ENCODE results near the gene CYP2C9.

DNA sequence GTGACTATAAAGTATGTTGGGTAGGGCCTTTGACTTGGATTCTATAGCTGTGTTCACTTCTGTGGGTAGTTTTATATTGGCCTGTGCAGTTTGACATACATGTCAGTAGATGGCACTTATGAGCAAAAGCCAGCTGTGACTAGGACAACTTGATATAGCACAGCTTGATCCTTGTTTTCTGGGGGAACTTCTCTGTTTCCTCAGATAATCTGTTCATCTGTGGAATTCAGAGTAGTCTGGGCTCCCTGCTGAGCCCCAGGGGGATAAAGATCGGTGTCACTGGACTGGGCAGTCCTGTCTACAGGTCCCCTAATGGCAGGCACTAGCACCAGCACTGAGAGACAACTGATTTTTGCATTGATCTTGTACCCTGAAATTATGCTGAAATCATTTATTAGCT lies 25.4 kb downstream of the CYP2C9 start:
- TF ChIP-seq, protein P1, sequence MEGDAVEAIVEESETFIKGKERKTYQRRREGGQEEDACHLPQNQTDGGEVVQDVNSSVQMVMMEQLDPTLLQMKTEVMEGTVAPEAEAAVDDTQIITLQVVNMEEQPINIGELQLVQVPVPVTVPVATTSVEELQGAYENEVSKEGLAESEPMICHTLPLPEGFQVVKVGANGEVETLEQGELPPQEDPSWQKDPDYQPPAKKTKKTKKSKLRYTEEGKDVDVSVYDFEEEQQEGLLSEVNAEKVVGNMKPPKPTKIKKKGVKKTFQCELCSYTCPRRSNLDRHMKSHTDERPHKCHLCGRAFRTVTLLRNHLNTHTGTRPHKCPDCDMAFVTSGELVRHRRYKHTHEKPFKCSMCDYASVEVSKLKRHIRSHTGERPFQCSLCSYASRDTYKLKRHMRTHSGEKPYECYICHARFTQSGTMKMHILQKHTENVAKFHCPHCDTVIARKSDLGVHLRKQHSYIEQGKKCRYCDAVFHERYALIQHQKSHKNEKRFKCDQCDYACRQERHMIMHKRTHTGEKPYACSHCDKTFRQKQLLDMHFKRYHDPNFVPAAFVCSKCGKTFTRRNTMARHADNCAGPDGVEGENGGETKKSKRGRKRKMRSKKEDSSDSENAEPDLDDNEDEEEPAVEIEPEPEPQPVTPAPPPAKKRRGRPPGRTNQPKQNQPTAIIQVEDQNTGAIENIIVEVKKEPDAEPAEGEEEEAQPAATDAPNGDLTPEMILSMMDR (IDR thresholded peaks at IDR 0.05) = peak; percentile 50 to 68 (median 64)
- no peak for TF ChIP-seq POLR2A (IDR thresholded peaks at IDR 0.05)
